ENCODE results near the gene ATP13A4.

GRCh38 chr3:193560870-193561269 lies 6.2 kb upstream of the ATP13A4 start:
- TF ChIP-seq CTCF (IDR thresholded peaks at IDR 0.05) (no peak), EP300 (IDR thresholded peaks at IDR 0.05) (no peak), POLR2A (IDR thresholded peaks at IDR 0.05) (no peak)
